Subcutaneous adipose tissue (tissue), 4 donors: ENCODE measurements around the gene NUBP2. TPM values are rescaled to one million over a fixed set of nuclear protein-coding genes. Genes with fewer than 3 reads are reported as not detected.

Experiments
- CTCF ChIP-seq: fragments of 450-650 bp; IDR thresholded peaks from one replicate; pipeline ENCODE4 v1.5.1; 2016; ENCODE audit warnings: low read depth, mild to moderate bottlenecking, control low read depth, antibody characterized with exemption, moderate library complexity
- total RNA-seq, 4 donors: library from RNA; depleted of rRNA; stranded (reverse); fragments of >200 nt; gene quantifications; one replicate each; pipeline ENCODE4 v1.1.0, GENCODE V29; 2016

Gene NUBP2
- total RNA-seq, 4 donors from 2014 or later: 17.0 to 77.2 (median 49.7) TPM

- TF ChIP-seq CTCF: no peak
These were observed 12.2 kb upstream of the NUBP2 start for GRCh38 chr16:1770328-1771187.

- TF ChIP-seq CTCF: no peak
These were observed 11.4 kb upstream of the NUBP2 start, which contains the start of gene NME3 for GRCh38 chr16:1771188-1771863. Gene NME3 (minus strand): TSS chr16:1771543. CDS start chr16:1771534, 9 bp downstream.

GRCh38 chr16:1771864-1772361 lies 10.8 kb upstream of the NUBP2 start:
- TF ChIP-seq CTCF: no peak

- TF ChIP-seq CTCF: no peak
These were observed 10.3 kb upstream of the NUBP2 start, which contains the start of gene EME2 for GRCh38 chr16:1772362-1772907. Gene EME2 (plus strand): TSS chr16:1772810. CDS start chr16:1773228, 418 bp downstream.

- TF ChIP-seq CTCF: no peak
These were observed 9.7 kb upstream of the NUBP2 start, which contains the start of gene MRPS34 for GRCh38 chr16:1772908-1773702. Gene MRPS34 (minus strand): TSS chr16:1773134. CDS start chr16:1773119, 15 bp downstream.

- no peak for TF ChIP-seq CTCF
These were observed 8.9 kb upstream of the NUBP2 start for GRCh38 chr16:1773703-1774447.
